Hepatocyte (in vitro differentiated cells): ENCODE measurements around the gene ZNF71.

ENCODE experiments used
- CTCF ChIP-seq: fragments of 200-600 bp; sonication (generic); IDR thresholded peaks from 2 replicates; pipeline ENCODE4 v1.5.1; 2016; ENCODE audit warnings: antibody characterized with exemption, mild to moderate bottlenecking; ENCODE audit not compliant: poor library complexity
- EZH2 ChIP-seq: fragments of 200-600 bp; sonication (generic); IDR thresholded peaks from 2 replicates; pipeline ENCODE4 v1.6.1; 2016; ENCODE audit warnings: antibody characterized with exemption, mild to moderate bottlenecking, borderline replicate concordance
- EZH2phosphoT487 ChIP-seq: fragments of 200-600 bp; sonication (generic); IDR thresholded peaks from one replicate; pipeline ENCODE4 v1.6.1; 2018; ENCODE audit warnings: antibody characterized with exemption, mild to moderate bottlenecking, low read depth, moderate library complexity; ENCODE audit not compliant: unreplicated experiment, severe bottlenecking

GRCh38 chr19:56654151-56654550, 59.0 kb downstream of the ZNF71 start:
- TF ChIP-seq CTCF: no peak
- no peak for TF ChIP-seq EZH2
- no peak for TF ChIP-seq EZH2phosphoT487
